Measurements from ENCODE around the gene INTS14. TPM values are rescaled to one million over a fixed set of nuclear protein-coding genes. Genes with fewer than 3 reads are reported as not detected.
A peak's percentile ranks its signal among the peaks of the same experiment; 100 is the strongest.
"Not testable (repeated sequence)": the region's sequence is repeated elsewhere in the genome, so short reads cannot be mapped to it uniquely, and the experiment has no call there.

INTS14 gene
- total RNA-seq, 1 experiment from 2014 or later, result 28.3 TPM

DNA sequence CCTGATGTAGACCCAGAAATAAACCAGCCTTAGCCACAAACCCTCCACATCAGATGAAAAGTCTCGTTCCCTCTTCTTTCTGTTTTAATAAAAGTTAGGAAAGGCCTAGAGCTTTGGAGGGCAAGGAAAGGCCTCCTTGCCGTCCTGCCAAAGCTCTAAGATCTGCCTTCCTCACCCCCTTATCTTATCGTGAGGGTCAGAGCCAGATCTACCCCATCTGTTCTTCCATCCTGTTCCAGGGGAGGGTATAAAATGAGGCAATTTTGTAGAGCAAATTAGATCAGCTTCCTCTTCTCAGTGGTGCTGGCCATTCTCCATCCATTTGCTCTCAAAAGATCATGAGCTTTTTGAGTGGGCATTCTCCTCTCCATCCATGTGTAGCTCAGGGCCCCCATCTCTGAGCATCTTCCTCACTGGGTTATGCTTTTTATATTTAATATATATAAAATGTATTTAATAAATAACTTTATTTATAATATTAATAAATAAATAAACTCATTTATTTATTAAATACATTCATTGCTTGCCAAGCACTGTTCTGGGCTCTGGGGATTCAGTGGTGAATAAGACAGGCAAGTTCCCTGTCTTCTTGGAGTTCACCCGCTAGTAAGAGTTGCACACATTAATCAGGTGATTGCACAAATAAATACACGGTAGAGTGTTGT lies 8.8 kb upstream of the INTS14 start:
- DNase-seq (ENCODE audit: low spot score), result no peak
- H3K9me3 Mint-ChIP-seq, result peaks cover 13% of the 10 kb centered on the region
- no peaks in the 10 kb centered on the region for H3K27me3 Mint-ChIP-seq (ENCODE audit: low read depth)
- no peak overlapping the region for H3K4me3 Mint-ChIP-seq
- CTCF ChIA-PET, result interaction anchor here (0.6 to 0.9 kb wide), 2 partner anchors 9 to 121 kb away, joined by 4 to 5 read pairs; partner anchors contain the start of gene INTS14
- no peak for TF ChIP-seq FOXK1 (CRISPR knock-in tag; IDR thresholded peaks at IDR 0.05)
- no peak for TF ChIP-seq NR1H2 (CRISPR knock-in tag; IDR thresholded peaks at IDR 0.05)
- no peak for TF ChIP-seq SOX15 (CRISPR knock-in tag; IDR thresholded peaks at IDR 0.05)
- TF ChIP-seq, protein P1, sequence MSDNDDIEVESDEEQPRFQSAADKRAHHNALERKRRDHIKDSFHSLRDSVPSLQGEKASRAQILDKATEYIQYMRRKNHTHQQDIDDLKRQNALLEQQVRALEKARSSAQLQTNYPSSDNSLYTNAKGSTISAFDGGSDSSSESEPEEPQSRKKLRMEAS (CRISPR knock-in tag; IDR thresholded peaks at IDR 0.05), result no peak
- TF ChIP-seq, protein P2, sequence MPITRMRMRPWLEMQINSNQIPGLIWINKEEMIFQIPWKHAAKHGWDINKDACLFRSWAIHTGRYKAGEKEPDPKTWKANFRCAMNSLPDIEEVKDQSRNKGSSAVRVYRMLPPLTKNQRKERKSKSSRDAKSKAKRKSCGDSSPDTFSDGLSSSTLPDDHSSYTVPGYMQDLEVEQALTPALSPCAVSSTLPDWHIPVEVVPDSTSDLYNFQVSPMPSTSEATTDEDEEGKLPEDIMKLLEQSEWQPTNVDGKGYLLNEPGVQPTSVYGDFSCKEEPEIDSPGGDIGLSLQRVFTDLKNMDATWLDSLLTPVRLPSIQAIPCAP (CRISPR knock-in tag; IDR thresholded peaks at IDR 0.05), result no peak
- TF ChIP-seq PRRX2 (CRISPR knock-in tag; IDR thresholded peaks at IDR 0.05), result no peak
- peak; percentile 94 for TF ChIP-seq HMGA2 (CRISPR knock-in tag; IDR thresholded peaks at IDR 0.05)
- ATAC-seq, result no peak
- H3K36me3 Mint-ChIP-seq, result no peaks in the 10 kb centered on the region
- 0 out of 2 replicates have a peak overlapping the region, but pooled peaks have one; percentile 25 for H3K27ac Mint-ChIP-seq
- POLR2A ChIA-PET, result no interaction called here
- peaks cover 10% of the 10 kb centered on the region for H3K4me1 Mint-ChIP-seq

DNA sequence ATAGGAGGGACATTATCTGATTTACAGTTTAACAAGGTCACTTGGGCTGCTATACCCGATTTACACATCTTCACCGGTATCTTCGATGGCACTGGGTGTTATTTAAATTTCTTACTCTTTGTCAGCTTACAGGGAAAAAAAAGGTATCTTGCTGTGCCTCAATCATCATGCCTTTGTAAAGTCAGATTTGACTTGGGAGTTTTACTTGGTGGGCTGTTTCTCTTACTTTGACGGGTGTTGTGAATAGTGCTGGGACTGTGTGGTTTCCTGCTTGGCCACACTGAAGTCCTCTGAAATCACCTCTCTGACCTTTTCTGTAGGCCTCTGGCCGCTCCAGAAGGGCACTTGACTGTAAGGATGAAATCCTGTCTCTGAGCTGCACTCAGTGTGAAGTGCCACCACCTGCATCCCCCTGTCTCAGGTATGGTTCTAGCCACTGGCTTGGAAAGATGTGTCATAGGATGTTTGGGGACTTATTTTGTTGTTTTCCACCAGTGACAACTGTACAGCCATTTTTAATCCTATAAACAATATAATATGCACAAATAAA lies 7.7 kb upstream of the INTS14 start:
- TF ChIP-seq USF2 (CRISPR knock-in tag; IDR thresholded peaks at IDR 0.05), result no peak
- TF ChIP-seq EMX1 (CRISPR knock-in tag; IDR thresholded peaks at IDR 0.05), result no peak
- TF ChIP-seq PRDM15 (CRISPR knock-in tag; IDR thresholded peaks at IDR 0.05), result no peak
- TF ChIP-seq NFATC4 (CRISPR knock-in tag; IDR thresholded peaks at IDR 0.05), result no peak
- TF ChIP-seq ZNF423 (CRISPR knock-in tag; IDR thresholded peaks at IDR 0.05), result no peak
- no peak for TF ChIP-seq TCF7 (CRISPR knock-in tag; IDR thresholded peaks at IDR 0.05; ENCODE audit: low read depth)
- TF ChIP-seq TP53 (CRISPR knock-in tag; IDR thresholded peaks at IDR 0.05), result no peak
- TF ChIP-seq, protein P1 (CRISPR knock-in tag; IDR thresholded peaks at IDR 0.05), result no peak
- TF ChIP-seq SMAD4 (CRISPR knock-in tag; IDR thresholded peaks at IDR 0.05), result no peak
- TF ChIP-seq FOXP4 (CRISPR knock-in tag; IDR thresholded peaks at IDR 0.05), result no peak
- Mint-ChIP-seq H3K27ac (peak overlapping the region; percentile 51), H3K4me1 (peaks cover 10% of the 10 kb centered on the region), H3K4me3 (no peak overlapping the region), H3K9me3 (peaks cover 13% of the 10 kb centered on the region), H3K27me3 (ENCODE audit: low read depth) (no peaks in the 10 kb centered on the region), H3K36me3 (no peaks in the 10 kb centered on the region)
- DNase-seq (ENCODE audit: low spot score) (no peak), ATAC-seq (peak; percentile 76)
- CTCF ChIA-PET, result no interaction called here
- POLR2A ChIA-PET, result no interaction called here

DNA sequence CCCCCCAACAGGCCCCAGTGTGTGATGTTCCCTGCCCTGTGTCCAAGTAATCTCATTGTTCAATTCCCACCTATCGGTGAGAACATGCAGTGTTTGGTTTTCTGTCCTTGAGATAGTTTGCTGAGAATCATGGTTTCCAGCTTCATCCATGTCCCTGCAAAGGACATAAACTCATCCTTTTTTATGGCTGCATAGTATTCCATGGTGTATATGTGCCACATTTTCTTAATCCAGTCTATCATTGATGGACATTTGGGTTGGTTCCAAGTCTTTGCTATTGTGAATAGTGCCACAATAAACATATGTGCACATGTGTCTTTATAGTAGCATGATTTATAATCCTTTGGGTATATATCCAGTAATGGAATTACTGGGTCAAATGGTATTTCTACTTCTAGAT lies 5.0 kb upstream of the INTS14 start:
- Mint-ChIP-seq H3K9me3 (peaks cover 13% of the 10 kb centered on the region), H3K4me1 (peaks cover 23% of the 10 kb centered on the region)
- H3K27ac Mint-ChIP-seq; DNase-seq (ENCODE audit: low spot score); H3K36me3 Mint-ChIP-seq; POLR2A ChIA-PET; H3K4me3 Mint-ChIP-seq; ATAC-seq; CTCF ChIA-PET; H3K27me3 Mint-ChIP-seq (ENCODE audit: low read depth): not testable (repeated sequence)
